ENCODE data around the gene SLC15A1.

The SLC15A1 gene

DNA sequence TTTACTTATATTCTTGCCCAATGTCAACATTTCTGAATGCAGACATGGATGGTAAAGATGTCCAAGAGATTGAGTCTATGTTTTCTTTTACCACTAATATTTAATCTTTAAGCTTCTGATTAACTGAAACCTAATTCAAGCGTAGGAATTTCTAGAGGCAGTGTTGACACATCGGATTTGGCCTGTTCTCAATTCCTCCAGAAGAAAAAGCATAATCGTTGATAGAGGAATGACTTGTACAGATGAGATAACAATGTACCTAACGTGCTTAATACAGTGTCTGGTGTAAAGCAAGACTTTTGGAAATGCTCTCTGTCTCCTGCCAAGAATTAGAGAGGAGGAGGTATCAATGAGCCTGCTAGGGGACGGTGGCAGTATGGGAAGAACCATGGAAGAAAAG, 35.2 kb downstream of the SLC15A1 start:
- TF ChIP-seq, protein P1, sequence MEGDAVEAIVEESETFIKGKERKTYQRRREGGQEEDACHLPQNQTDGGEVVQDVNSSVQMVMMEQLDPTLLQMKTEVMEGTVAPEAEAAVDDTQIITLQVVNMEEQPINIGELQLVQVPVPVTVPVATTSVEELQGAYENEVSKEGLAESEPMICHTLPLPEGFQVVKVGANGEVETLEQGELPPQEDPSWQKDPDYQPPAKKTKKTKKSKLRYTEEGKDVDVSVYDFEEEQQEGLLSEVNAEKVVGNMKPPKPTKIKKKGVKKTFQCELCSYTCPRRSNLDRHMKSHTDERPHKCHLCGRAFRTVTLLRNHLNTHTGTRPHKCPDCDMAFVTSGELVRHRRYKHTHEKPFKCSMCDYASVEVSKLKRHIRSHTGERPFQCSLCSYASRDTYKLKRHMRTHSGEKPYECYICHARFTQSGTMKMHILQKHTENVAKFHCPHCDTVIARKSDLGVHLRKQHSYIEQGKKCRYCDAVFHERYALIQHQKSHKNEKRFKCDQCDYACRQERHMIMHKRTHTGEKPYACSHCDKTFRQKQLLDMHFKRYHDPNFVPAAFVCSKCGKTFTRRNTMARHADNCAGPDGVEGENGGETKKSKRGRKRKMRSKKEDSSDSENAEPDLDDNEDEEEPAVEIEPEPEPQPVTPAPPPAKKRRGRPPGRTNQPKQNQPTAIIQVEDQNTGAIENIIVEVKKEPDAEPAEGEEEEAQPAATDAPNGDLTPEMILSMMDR (IDR thresholded peaks at IDR 0.05; ENCODE audit: insufficient read depth, low read length, poor library complexity, severe bottlenecking), result no peak
- H3K4me3 ChIP-seq (replicated peaks; ENCODE audit: low read depth, low read length), result no peak overlapping the region
- no peaks in the 10 kb centered on the region for H3K36me3 ChIP-seq (ENCODE audit: control insufficient read depth, insufficient read depth, low read length)
- DNase-seq (ENCODE audit: extremely low read depth, insufficient read length), result no peak
- no peaks in the 10 kb centered on the region; the same call in 1 of the 2 replicates for H3K27me3 ChIP-seq (replicated peaks; ENCODE audit: control insufficient read depth, insufficient read depth, low read length)

DNA sequence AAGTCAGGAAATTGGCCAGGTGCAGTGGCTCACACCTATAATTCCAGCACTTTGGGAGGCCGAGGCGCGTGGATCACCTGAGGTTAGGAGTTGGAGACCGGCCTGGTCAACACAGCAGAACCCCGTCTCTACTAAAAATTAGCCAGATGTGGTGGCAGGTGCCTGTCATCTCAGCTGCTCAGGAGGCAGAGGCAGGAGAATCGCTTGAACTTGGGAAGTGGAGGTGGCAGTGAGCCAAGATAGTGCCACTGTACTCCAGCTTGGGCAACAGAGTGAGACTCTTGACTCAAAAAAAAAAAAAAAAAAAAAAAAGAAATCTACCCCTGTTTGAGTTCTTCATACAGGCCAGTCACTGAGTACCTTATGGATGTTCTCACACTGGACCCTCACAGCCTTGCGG, 42.0 kb downstream of the SLC15A1 start:
- TF ChIP-seq, protein P1 (IDR thresholded peaks at IDR 0.05; ENCODE audit: insufficient read depth, low read length, poor library complexity, severe bottlenecking), result no peak
- Histone ChIP-seq H3K36me3 (ENCODE audit: control insufficient read depth, insufficient read depth, low read length) (no peaks in the 10 kb centered on the region), H3K4me3 (replicated peaks; ENCODE audit: low read depth, low read length) (no peak overlapping the region), H3K27me3 (replicated peaks; ENCODE audit: control insufficient read depth, insufficient read depth, low read length) (no peaks in the 10 kb centered on the region)
- no peak for DNase-seq (ENCODE audit: extremely low read depth, insufficient read length)

DNA sequence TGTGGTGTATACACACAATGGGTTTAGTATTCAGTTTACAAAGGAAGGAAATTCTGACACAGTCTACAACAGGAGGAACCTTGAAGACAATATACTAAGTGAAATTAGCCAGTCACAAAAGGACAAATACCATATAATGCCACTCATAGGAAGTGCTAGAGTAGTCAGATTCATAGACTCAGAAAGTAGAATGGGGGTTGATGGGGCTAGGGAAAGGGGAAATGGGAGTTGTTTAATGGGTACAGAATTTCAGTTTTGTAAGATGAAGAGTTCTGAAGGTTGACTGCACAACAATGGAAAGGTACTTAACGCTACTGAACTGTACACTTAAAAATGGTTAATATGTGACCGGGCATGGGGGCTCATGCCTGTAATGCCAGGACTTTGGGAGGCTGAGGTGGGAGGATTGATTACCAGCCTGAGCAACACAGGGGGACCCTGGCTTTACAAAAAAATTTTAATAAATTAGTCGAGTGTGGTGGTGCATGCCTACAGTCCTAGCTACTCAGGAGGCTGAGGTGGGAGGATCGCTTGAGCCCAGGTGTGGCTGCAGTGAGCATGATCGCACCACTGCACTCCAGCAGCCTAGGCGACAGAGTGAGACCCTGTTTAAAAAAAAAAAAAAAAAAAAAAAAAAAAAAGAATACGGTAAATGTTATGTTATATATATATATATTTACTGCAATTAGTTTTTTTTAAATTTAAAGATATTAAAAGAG, 45.0 kb downstream of the SLC15A1 start:
- no peak overlapping the region for H3K4me3 ChIP-seq (replicated peaks; ENCODE audit: low read depth, low read length)
- TF ChIP-seq, protein P1 (IDR thresholded peaks at IDR 0.05; ENCODE audit: insufficient read depth, low read length, poor library complexity, severe bottlenecking), result no peak
- peak; percentile 50 for DNase-seq (ENCODE audit: extremely low read depth, insufficient read length)
- no peaks in the 10 kb centered on the region for H3K36me3 ChIP-seq (ENCODE audit: control insufficient read depth, insufficient read depth, low read length)
- H3K27me3 ChIP-seq (replicated peaks; ENCODE audit: control insufficient read depth, insufficient read depth, low read length), result no peaks in the 10 kb centered on the region; the same call in none of the 2 replicates

DNA sequence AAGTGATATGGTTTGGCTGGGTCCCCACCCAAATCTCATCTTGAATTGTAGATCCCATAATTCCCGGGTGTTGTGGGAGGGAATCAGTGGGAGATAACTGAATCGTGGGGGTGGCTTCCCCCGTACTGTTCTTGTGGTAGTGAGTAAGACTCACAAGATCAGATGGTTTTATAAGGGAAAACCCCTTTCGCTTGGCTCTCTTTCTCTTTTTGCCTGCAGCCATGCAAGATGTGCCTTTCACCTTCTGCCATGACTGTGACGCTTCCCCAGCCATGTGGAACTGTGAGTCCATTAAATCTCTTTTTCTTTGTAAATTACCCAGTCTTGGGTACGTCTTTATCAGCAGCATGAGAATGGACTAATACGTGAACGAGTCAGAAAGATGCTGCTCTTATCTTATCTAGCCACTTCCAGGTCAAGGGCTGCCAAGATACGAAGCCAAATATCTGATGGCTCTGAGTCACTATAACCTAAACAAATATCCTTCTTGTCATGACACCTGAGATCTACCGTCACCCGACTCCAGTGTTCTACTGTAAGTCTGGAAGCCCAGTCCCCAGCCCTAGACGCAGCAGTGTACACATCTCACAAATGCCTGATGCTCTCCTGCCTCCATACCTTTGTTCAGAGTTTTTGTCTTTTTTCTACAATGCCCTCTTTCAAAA, 45.9 kb downstream of the SLC15A1 start:
- TF ChIP-seq, protein P1 (IDR thresholded peaks at IDR 0.05; ENCODE audit: insufficient read depth, low read length, poor library complexity, severe bottlenecking), result no peak
- peak; percentile 23 for DNase-seq (ENCODE audit: extremely low read depth, insufficient read length)
- Histone ChIP-seq H3K36me3 (ENCODE audit: control insufficient read depth, insufficient read depth, low read length) (no peaks in the 10 kb centered on the region), H3K27me3 (replicated peaks; ENCODE audit: control insufficient read depth, insufficient read depth, low read length) (no peaks in the 10 kb centered on the region; the same call in none of the 2 replicates), H3K4me3 (replicated peaks; ENCODE audit: low read depth, low read length) (no peak overlapping the region)

DNA sequence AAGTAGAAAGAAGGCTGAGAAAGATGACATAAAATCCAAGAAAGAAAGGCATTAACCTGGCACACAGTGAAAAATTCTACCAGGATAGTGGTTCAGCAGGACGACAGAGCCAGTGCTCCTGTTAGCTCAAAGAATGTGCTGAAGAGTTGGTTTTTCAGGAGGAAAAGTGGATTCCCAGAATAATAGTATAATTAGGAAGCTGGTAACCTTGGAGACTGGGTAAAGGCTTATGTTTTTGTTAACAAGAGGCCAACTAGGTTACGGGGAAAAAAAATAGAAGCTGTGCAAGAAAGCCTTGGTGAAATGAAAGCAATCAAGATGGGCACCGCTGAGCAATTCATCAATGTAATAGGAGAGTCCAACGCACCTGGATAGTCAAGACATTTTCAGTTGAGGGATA, 54.7 kb downstream of the SLC15A1 start:
- DNase-seq (ENCODE audit: extremely low read depth, insufficient read length), result no peak
- Histone ChIP-seq H3K36me3 (ENCODE audit: control insufficient read depth, insufficient read depth, low read length) (no peaks in the 10 kb centered on the region), H3K27me3 (replicated peaks; ENCODE audit: control insufficient read depth, insufficient read depth, low read length) (no peaks in the 10 kb centered on the region; the same call in 1 of the 2 replicates), H3K4me3 (replicated peaks; ENCODE audit: low read depth, low read length) (no peak overlapping the region)
- TF ChIP-seq, protein P1 (IDR thresholded peaks at IDR 0.05; ENCODE audit: insufficient read depth, low read length, poor library complexity, severe bottlenecking), result no peak

Measured in GM06990 (cell line).